KMS-11 (cell line): ENCODE results near the gene KCNH3.

Source experiments
- H2AFZ ChIP-seq: fragments of 200-600 bp; sonication (generic); 2 replicates; pipeline ENCODE4 v1.6.1; 2016; ENCODE audit warnings: antibody characterized with exemption, mixed run types, low read depth
- H3K27ac ChIP-seq: fragments of 200-600 bp; sonication (generic); 2 replicates; pipeline ENCODE4 v1.6.1; 2016; ENCODE audit warnings: mild to moderate bottlenecking, mixed run types
- H3K27me3 ChIP-seq: fragments of 200-600 bp; sonication (generic); 2 replicates; pipeline ENCODE4 v1.6.1; 2017; ENCODE audit warnings: mild to moderate bottlenecking, low read depth, mixed run types, moderate library complexity; ENCODE audit not compliant: insufficient read depth
- H3K36me3 ChIP-seq: fragments of 200-600 bp; sonication (generic); 2 replicates; pipeline ENCODE4 v1.6.1; 2017; ENCODE audit warnings: mild to moderate bottlenecking, mixed run types; ENCODE audit not compliant: insufficient read depth
- H3K4me1 ChIP-seq: fragments of 200-600 bp; sonication (generic); 2 replicates; pipeline ENCODE4 v1.6.1; 2016; ENCODE audit warnings: mild to moderate bottlenecking, low read depth, mixed run types; ENCODE audit not compliant: poor library complexity, severe bottlenecking
- H3K4me2 ChIP-seq: fragments of 200-600 bp; sonication (generic); 2 replicates; pipeline ENCODE4 v1.7.0; 2016; ENCODE audit warnings: mild to moderate bottlenecking, mixed run types
- H3K4me3 ChIP-seq: fragments of 200-600 bp; sonication (generic); IDR thresholded peaks from 2 replicates; pipeline ENCODE4 v1.6.1; 2017; ENCODE audit warnings: low read depth, low read length, mixed read lengths; ENCODE audit not compliant: insufficient read depth
- H3K79me2 ChIP-seq: fragments of 200-600 bp; sonication (generic); 2 replicates; pipeline ENCODE4 v1.6.1; 2016; ENCODE audit warnings: low read depth, mixed run types; ENCODE audit not compliant: insufficient read depth
- H3K9ac ChIP-seq: fragments of 200-600 bp; sonication (generic); 2 replicates; pipeline ENCODE4 v1.6.1; 2016; ENCODE audit warnings: mild to moderate bottlenecking, mixed run types
- H4K20me1 ChIP-seq: fragments of 200-600 bp; sonication (generic); 2 replicates; pipeline ENCODE4 v1.6.1; 2016; ENCODE audit warnings: mild to moderate bottlenecking, mixed run types; ENCODE audit not compliant: insufficient read depth
- TF ChIP-seq, protein P1 (sequence below): fragments of 200-600 bp; sonication (generic); conservative IDR thresholded peaks from 2 replicates; pipeline ENCODE4 v1.6.1; 2017; ENCODE audit warnings: low read depth, mild to moderate bottlenecking, antibody characterized with exemption, low read length, moderate library complexity, mixed read lengths

KCNH3 gene

DNA sequence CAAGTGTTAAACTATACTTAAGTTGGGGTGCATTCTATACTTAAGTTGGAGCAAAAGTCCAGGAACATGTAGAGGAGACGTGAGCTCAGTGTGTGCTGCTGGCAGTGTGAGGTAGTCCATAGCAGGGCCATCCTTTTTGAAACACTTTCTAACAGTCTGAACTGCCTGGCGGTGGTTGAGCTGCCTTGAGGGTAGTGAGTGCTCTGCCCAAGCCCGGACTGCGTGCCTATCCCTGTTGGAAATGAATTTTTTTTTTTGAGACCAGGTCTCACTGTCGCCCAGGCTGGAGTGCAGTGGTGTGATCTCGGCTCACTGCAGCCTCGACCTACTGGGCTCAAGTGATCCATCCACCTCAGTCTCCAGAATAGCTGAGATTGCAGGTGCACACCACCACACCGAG, 14.1 kb downstream of the KCNH3 start:
- no peaks in the 10 kb centered on the region for H4K20me1 ChIP-seq
- no peaks in the 10 kb centered on the region for H3K36me3 ChIP-seq
- TF ChIP-seq, protein P1, sequence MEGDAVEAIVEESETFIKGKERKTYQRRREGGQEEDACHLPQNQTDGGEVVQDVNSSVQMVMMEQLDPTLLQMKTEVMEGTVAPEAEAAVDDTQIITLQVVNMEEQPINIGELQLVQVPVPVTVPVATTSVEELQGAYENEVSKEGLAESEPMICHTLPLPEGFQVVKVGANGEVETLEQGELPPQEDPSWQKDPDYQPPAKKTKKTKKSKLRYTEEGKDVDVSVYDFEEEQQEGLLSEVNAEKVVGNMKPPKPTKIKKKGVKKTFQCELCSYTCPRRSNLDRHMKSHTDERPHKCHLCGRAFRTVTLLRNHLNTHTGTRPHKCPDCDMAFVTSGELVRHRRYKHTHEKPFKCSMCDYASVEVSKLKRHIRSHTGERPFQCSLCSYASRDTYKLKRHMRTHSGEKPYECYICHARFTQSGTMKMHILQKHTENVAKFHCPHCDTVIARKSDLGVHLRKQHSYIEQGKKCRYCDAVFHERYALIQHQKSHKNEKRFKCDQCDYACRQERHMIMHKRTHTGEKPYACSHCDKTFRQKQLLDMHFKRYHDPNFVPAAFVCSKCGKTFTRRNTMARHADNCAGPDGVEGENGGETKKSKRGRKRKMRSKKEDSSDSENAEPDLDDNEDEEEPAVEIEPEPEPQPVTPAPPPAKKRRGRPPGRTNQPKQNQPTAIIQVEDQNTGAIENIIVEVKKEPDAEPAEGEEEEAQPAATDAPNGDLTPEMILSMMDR = no peak
- H3K9ac ChIP-seq = no peak overlapping the region
- H2AFZ ChIP-seq = no peak overlapping the region
- H3K27ac ChIP-seq = no peak overlapping the region
- no peaks in the 10 kb centered on the region for H3K79me2 ChIP-seq
- H3K4me1 ChIP-seq = no peaks in the 10 kb centered on the region
- H3K4me3 ChIP-seq = no peak overlapping the region
- H3K27me3 ChIP-seq = peaks cover 18% of the 10 kb centered on the region; the same call in 1 of the 2 replicates
- H3K4me2 ChIP-seq = no peak overlapping the region

GRCh38 chr12:49553512-49554088, 14.8 kb downstream of the KCNH3 start:
- Histone ChIP-seq H2AFZ (no peak overlapping the region), H3K79me2 (no peaks in the 10 kb centered on the region), H3K4me1 (no peaks in the 10 kb centered on the region), H3K36me3 (no peaks in the 10 kb centered on the region), H3K4me2 (no peak overlapping the region), H3K27ac (no peak overlapping the region), H4K20me1 (no peaks in the 10 kb centered on the region), H3K9ac (no peak overlapping the region), H3K4me3 (no peak overlapping the region), H3K27me3 (peaks cover 18% of the 10 kb centered on the region; the same call in 1 of the 2 replicates)
- TF ChIP-seq, protein P1 = peak; percentile 74

GRCh38 chr12:49554266-49554665, 15.4 kb downstream of the KCNH3 start:
- H4K20me1 ChIP-seq = no peaks in the 10 kb centered on the region
- H3K4me2 ChIP-seq = no peak overlapping the region
- no peaks in the 10 kb centered on the region for H3K4me1 ChIP-seq
- no peak overlapping the region for H3K4me3 ChIP-seq
- no peak overlapping the region for H3K27ac ChIP-seq
- no peaks in the 10 kb centered on the region for H3K36me3 ChIP-seq
- TF ChIP-seq, protein P1 = no peak
- no peak overlapping the region for H3K9ac ChIP-seq
- peaks cover 18% of the 10 kb centered on the region; the same call in 1 of the 2 replicates for H3K27me3 ChIP-seq
- H3K79me2 ChIP-seq = no peaks in the 10 kb centered on the region
- no peak overlapping the region for H2AFZ ChIP-seq

GRCh38 chr12:49555631-49556390, 17.0 kb downstream of the KCNH3 start:
- H3K4me2 ChIP-seq = no peak overlapping the region
- H3K27ac ChIP-seq = no peak overlapping the region
- TF ChIP-seq, protein P1 = no peak
- H3K4me3 ChIP-seq = no peak overlapping the region
- no peaks in the 10 kb centered on the region for H3K4me1 ChIP-seq
- no peaks in the 10 kb centered on the region for H3K79me2 ChIP-seq
- H3K27me3 ChIP-seq = peaks cover 12% of the 10 kb centered on the region; the same call in 1 of the 2 replicates
- no peaks in the 10 kb centered on the region for H3K36me3 ChIP-seq
- no peak overlapping the region for H3K9ac ChIP-seq
- H4K20me1 ChIP-seq = no peaks in the 10 kb centered on the region
- H2AFZ ChIP-seq = no peak overlapping the region
